ENCODE measurements around the gene FRY.

FRY gene

DNA sequence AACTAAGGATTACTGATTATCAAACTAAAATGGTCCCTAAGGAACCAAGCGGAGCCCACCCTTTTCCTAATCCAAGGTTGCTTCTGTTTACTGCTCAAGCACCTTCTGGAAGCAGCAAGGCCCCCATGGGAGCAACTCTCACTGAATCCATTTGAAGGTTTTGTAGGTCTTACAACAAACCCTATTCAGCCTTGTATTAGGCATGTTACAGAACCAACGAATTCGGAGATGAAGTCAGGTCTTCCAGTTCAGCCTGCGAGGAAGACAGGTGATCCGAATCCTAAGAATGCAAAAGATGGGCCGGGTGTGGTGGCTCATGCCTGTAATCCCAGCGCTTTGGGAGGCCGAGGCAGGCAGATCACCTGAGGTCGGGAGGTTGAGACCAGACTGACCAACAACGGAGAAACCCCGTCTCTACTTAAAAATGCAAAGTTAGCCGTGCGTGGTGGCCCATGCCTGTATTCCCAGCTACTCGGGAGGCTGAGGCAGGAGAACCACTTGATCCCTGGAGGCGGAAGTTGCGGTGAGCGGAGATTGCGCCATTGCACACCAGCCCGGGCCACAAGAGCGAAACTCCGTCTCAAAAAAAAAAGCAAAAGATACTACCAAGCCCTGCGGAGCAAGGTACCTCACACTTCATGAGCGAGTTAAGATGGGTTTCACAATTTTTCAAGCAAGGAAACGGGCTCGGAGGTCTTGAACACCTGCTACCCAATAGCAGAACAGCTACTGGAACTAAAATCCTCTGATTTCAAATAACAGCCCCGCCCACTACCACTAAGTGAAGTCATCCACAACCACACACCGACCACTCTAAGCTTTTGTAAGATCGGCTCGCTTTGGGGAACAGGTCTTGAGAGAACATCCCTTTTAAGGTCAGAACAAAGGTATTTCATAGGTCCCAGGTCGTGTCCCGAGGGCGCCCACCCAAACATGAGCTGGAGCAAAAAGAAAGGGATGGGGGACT is 283.0 kb downstream of the FRY start:
- DNase-seq (ENCODE audit: low read depth) = no peak

DNA sequence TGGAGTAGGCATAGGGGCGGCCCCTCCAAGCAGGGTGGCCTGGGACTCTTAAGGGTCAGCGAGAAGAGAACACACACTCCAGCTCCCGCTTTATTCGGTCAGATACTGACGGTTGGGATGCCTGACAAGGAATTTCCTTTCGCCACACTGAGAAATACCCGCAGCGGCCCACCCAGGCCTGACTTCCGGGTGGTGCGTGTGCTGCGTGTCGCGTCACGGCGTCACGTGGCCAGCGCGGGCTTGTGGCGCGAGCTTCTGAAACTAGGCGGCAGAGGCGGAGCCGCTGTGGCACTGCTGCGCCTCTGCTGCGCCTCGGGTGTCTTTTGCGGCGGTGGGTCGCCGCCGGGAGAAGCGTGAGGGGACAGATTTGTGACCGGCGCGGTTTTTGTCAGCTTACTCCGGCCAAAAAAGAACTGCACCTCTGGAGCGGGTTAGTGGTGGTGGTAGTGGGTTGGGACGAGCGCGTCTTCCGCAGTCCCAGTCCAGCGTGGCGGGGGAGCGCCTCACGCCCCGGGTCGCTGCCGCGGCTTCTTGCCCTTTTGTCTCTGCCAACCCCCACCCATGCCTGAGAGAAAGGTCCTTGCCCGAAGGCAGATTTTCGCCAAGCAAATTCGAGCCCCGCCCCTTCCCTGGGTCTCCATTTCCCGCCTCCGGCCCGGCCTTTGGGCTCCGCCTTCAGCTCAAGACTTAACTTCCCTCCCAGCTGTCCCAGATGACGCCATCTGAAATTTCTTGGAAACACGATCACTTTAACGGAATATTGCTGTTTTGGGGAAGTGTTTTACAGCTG is 283.9 kb downstream of the FRY start, which contains the start of the genes BRCA2 and ZAR1L:
TSS of gene BRCA2 (plus strand) at position 271 of the 790 bp plus-strand sequence. CDS start 953 bp downstream, outside the sequence.
TSS of gene ZAR1L (minus strand) at position 126 of the 790 bp plus-strand sequence. CDS start 3,438 bp downstream, outside the sequence.
- DNase-seq (ENCODE audit: low read depth) = peak; percentile 76

DNA sequence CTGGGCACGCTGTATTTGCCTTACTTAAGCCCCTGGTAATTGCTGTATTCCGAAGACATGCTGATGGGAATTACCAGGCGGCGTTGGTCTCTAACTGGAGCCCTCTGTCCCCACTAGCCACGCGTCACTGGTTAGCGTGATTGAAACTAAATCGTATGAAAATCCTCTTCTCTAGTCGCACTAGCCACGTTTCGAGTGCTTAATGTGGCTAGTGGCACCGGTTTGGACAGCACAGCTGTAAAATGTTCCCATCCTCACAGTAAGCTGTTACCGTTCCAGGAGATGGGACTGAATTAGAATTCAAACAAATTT is 284.4 kb downstream of the FRY start:
- no peak for DNase-seq (ENCODE audit: low read depth)

DNA sequence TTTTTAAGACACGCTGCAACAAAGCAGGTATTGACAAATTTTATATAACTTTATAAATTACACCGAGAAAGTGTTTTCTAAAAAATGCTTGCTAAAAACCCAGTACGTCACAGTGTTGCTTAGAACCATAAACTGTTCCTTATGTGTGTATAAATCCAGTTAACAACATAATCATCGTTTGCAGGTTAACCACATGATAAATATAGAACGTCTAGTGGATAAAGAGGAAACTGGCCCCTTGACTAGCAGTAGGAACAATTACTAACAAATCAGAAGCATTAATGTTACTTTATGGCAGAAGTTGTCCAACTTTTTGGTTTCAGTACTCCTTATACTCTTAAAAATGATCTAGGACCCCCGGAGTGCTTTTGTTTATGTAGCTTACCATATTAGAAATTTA is 284.9 kb downstream of the FRY start:
- no peak for DNase-seq (ENCODE audit: low read depth)

DNA sequence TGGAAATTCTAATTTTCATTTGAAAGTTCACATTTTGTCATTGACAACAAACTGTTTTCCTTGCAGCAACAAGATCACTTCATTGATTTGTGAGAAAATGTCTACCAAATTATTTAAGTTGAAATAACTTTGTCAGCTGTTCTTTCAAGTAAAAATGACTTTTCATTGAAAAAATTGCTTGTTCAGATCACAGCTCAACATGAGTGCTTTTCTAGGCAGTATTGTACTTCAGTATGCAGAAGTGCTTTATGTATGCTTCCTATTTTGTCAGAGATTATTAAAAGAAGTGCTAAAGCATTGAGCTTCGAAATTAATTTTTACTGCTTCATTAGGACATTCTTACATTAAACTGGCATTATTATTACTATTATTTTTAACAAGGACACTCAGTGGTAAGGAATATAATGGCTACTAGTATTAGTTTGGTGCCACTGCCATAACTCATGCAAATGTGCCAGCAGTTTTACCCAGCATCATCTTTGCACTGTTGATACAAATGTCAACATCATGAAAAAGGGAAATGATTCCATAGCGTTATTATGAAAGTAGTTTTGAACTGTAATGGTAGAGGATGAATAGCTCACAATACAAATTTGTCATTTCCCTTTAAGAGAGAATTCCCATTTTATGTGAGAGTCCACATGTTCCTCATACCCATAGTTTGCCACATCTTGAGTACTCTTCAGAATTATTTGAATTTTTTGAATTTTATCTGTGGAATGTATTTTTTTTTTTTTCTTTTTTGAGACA is 286.3 kb downstream of the FRY start:
- DNase-seq (ENCODE audit: low read depth) = no peak

DNA sequence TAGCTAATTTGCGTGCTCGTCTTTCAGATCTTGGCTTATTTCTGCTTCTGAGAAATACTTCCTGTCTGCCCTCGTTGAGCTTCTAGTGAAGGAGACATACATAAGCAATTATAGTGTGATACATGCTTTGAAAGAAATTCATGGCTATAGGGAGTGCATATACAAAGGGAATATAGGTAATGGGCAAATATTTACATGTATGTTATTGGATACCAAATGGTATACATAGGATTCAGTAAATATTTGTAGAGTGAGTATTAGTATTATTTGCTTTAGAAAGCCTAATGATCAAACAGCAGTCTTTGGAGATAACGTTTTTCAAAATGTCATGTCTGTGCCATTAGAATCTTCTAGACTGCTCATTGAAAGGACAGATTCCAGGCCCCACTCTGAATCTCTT is 289.0 kb downstream of the FRY start:
- no peak for DNase-seq (ENCODE audit: low read depth)

DNA sequence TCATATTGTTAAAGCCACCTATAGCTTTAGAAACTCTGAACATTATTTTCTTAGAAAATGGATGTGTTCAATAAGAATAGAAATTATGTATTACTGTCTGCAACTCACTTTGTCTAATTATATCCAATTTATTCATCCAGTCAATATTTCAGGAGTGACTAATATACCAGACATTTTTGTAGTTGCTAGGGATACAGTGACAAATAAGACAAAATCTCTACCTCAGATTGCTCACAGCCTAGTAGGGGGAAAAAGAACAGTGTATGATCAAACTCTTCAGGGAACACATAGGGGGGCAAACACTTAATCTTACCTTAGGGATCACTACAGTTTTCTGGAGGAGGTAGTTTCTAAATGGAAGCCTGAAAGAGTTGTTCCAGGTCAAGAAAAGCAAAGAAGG is 292.3 kb downstream of the FRY start:
- peak; percentile 40 for DNase-seq (ENCODE audit: low read depth)

DNA sequence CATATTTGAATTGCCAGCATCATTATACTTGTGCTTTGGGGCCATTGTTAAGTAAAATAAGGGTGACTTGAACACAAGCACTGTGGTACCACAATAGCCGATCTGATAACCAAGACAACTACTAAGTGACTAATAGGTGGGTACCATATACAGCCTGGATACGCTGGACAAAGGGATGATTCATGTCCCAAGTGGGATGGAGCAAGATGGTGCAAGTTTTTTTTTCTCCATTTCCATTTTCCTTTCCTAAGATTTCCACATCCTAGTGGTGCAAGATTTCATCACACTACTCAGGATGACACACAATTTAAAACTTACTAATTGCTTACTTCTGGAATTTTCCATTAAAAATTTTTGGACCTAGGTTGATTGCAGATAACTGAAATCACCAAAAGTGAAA is 298.9 kb downstream of the FRY start:
- peak; percentile 71 for DNase-seq (ENCODE audit: low read depth)

DNA sequence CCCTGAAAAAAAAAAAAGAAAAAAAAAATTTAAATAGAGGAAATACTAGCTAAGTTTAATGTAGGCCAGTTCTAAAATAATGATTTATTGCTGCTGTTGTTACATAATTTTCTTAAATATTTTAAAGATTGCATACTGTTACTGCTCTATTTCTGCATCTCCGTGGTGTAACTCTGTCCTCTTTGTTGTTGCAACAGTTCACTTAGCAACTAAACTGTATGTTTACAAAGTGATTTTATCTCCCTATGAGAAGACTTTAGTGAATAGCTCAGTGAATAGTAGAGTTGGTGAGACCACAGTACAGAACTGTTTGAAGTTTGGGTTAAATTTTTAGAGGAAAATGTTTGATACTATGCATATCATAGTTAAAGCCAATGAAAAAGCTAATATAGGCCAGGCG is 303.1 kb downstream of the FRY start:
- no peak for DNase-seq (ENCODE audit: low read depth)

DNA sequence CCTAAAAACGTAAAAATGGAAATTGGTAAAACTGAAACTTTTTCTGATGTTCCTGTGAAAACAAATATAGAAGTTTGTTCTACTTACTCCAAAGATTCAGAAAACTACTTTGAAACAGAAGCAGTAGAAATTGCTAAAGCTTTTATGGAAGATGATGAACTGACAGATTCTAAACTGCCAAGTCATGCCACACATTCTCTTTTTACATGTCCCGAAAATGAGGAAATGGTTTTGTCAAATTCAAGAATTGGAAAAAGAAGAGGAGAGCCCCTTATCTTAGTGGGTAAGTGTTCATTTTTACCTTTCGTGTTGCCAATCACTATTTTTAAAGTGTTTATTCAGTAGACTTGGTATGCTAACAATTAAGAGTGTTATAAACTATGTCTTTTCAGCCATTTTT is 309.3 kb downstream of the FRY start:
- DNase-seq (ENCODE audit: low read depth) = no peak

DNA sequence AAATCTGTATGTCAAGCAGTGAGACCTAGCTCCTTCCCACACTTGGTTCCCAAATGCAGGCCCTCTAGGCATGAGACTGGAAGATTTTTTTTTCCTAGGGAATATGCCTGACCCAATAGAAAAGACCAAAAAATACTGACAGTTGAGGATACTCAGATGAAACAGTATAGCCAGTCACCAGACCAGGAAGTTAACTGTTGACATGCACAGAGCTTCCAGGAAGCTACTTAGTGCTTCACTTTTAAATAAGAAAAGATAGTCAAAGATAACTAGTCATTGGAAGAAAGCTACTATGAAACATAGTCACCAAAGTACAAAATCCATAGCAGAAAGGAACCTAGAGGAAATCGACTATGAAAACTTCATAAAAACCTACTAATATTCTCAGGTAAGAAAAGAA is 316.1 kb downstream of the FRY start:
- no peak for DNase-seq (ENCODE audit: low read depth)

All from fibroblast of the conjunctiva (primary cell).